Thyroid gland (tissue), 4 donors: Measurements from ENCODE around the gene C6orf47. TPM values are rescaled to one million over a fixed set of nuclear protein-coding genes. Genes with fewer than 3 reads are reported as not detected.

Experiments used
- DNase-seq, 2 donors: peaks; one replicate each; pipeline ENCODE4 v3.0.0-alpha.2; 2019
- H3K27ac ChIP-seq, 3 donors: fragments of 200-600 bp; sonication (generic); 1 replicate in 2 of 3; 2 replicates in 1 of 3; pipeline ENCODE4 v1.5.1; 2016 to 2019; ENCODE audit warnings: mild to moderate bottlenecking in 1 of 3, moderate library complexity in 1 of 3
- H3K27me3 ChIP-seq: fragments of 200-600 bp; sonication (generic); one replicate; pipeline ENCODE4 v1.5.1; 2019
- H3K36me3 ChIP-seq, 2 donors: fragments of 200-600 bp; sonication (generic); one replicate each; pipeline ENCODE4 v1.5.1; 2016 to 2019
- H3K4me1 ChIP-seq, 2 donors: fragments of 200-600 bp; sonication (generic); one replicate each; pipeline ENCODE4 v1.5.1; 2017 to 2019
- H3K4me3 ChIP-seq, 3 donors: fragments of 200-600 bp; sonication (generic); replicated peaks in 1 of 3; 1 replicate in 2 of 3; 2 replicates in 1 of 3; pipeline ENCODE4 v1.5.1; 2016; ENCODE audit warnings: mild to moderate bottlenecking in 1 of 3
- H3K9me3 ChIP-seq: fragments of 200-600 bp; sonication (generic); one replicate; pipeline ENCODE4 v1.5.1; 2017
- POLR2A ChIP-seq, 2 donors: fragments of 450-650 bp; IDR thresholded peaks; one replicate each; pipeline ENCODE4 v1.6.1; 2017; ENCODE audit warnings: antibody characterized with exemption in 2 of 2, mild to moderate bottlenecking in 2 of 2, moderate library complexity in 1 of 2
- WGBS, 2 donors: methylation state at CpG; one replicate each; pipeline ENCODE4 v1.1.5; 2017; 5-methylcytosine and 5-hydroxymethylcytosine counted together
- intact Hi-C: fragments of 100-400 bp; cut with DNase I; formaldehyde crosslinking; loops from one replicate; pipeline ENCODE4 v1.15.1; 2023
- total RNA-seq, 4 donors: library from RNA; depleted of rRNA; stranded (reverse); fragments of >200 nt; gene quantifications; one replicate each; pipeline ENCODE4 v1.2.3, GENCODE V29; 2016
- TF ChIP-seq, protein P1 (sequence below), 6 experiments: fragments of 200-600 bp in 3 of 6; fragments of 450-650 bp in 3 of 6; sonication (generic) in 3 of 6; IDR thresholded peaks; one replicate each; pipeline ENCODE4 v1.5.1; 2016 to 2019; ENCODE audit warnings: antibody characterized with exemption in 6 of 6, mild to moderate bottlenecking in 2 of 6, inconsistent platforms in 1 of 6, moderate library complexity in 1 of 6

Gene C6orf47
- total RNA-seq, 4 donors from 2014 or later, result 23.6 to 32.3 (median 28.7) TPM

DNA sequence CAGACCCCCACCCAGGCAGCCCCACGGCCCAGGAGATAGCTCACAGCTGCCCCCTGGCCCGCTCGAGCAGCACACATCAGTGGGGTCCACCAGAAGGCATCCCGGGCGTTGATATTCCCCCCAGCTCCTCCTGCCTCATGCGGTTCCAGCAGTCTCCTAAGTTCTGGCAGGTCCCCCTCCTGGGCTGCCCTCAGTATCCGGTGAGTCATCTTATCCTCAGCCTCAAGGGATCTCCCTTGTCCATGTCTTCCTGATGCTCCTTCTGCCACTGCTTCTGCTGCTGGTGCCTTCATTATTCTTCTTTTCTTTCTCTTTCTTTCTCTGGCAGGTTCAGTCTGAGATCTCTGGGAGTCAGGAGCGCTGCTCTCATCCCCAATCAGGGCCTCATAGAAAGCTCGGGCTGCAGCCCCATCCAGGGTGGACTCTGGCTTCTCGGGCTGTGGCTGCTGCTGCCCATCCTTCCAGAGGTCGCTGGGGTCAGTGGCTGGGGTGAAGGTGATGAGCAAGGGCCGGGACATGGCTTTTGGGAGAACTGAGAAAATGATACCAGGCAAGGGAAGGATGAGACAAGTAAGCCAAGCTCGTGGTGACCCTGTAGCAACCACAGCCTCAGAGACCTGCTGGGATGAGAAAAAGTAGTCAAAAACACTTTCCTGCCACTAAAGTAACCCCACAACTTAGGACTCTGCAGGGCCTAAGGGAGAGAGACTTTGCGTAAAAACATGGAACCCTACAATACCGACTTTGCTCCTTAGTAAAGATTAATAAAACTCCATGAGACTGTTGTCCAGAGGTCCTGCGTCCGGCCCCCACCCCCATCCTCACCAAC is 3.6 kb upstream of the C6orf47 start:
- peak overlapping the region; percentile 31 to 86 (median 52) for H3K4me3 ChIP-seq
- H3K9me3 ChIP-seq, result no peaks in the 10 kb centered on the region
- peak; percentile 8 to 18 for DNase-seq
- 22 to 27% methylated on average over 17 of the region's 17 CpGs for WGBS, 2 donors
- intact Hi-C loops, result no loop called here
- peaks cover 35 to 37% of the 10 kb centered on the region in 2 donors for H3K4me1 ChIP-seq
- no peaks in the 10 kb centered on the region for H3K27me3 ChIP-seq
- TF ChIP-seq, protein P1, sequence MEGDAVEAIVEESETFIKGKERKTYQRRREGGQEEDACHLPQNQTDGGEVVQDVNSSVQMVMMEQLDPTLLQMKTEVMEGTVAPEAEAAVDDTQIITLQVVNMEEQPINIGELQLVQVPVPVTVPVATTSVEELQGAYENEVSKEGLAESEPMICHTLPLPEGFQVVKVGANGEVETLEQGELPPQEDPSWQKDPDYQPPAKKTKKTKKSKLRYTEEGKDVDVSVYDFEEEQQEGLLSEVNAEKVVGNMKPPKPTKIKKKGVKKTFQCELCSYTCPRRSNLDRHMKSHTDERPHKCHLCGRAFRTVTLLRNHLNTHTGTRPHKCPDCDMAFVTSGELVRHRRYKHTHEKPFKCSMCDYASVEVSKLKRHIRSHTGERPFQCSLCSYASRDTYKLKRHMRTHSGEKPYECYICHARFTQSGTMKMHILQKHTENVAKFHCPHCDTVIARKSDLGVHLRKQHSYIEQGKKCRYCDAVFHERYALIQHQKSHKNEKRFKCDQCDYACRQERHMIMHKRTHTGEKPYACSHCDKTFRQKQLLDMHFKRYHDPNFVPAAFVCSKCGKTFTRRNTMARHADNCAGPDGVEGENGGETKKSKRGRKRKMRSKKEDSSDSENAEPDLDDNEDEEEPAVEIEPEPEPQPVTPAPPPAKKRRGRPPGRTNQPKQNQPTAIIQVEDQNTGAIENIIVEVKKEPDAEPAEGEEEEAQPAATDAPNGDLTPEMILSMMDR (IDR thresholded peaks at IDR 0.05), result no peak
- no peak for TF ChIP-seq POLR2A (IDR thresholded peaks at IDR 0.05)
- H3K36me3 ChIP-seq, result peaks cover 22 to 29% of the 10 kb centered on the region in 2 donors
- peak overlapping the region; percentile 66 to 92 (median 91) for H3K27ac ChIP-seq

DNA sequence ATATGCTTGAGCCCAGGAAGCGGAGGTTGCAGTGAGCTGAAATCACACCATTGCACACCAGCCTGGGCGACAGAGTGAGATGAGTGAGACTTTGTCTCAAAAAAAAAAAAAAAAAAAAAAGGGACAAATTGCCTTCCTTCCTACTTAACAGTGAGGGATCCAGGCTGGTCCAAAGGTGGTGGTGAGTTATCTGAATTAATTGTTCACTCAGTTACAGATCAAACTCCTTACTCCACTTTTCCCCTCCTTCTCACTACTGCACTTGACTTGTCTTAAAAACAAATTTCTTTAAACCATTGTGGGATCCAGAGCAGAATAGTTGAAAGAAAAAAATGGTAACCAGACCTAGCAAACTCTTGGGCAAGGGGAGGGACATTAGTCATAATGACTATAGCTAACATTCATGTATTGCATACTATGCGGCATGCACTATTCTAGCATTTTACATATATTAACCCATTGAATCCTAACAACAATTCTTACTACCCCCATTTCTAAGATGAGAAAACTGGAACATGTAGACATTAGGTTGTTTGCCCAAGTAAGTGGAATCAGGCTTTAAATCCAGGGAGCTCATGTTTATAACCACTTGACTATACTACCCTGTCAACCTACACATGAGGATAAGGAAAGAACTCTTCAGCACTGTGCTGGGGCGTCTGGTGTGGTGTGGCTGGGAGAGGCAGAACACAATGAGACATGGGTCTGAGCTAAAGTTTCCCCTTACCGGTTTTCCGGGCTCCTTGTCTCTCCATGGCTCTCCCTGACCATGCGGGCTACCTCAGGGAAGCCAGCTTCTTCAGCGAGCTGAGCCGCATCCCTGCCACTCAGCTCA is 2.8 kb upstream of the C6orf47 start:
- H3K9me3 ChIP-seq, result no peaks in the 10 kb centered on the region
- no peak for DNase-seq
- peak overlapping the region in 1 of 3 donors; percentile 86 for H3K4me3 ChIP-seq
- H3K4me1 ChIP-seq, result peaks cover 43 to 46% of the 10 kb centered on the region in 2 donors
- H3K27ac ChIP-seq, result peak overlapping the region; percentile 66 to 92 (median 91)
- peaks cover 14 to 21% of the 10 kb centered on the region in 2 donors for H3K36me3 ChIP-seq
- TF ChIP-seq POLR2A (IDR thresholded peaks at IDR 0.05), result no peak
- TF ChIP-seq, protein P1 (IDR thresholded peaks at IDR 0.05), result no peak
- WGBS, 2 donors, result 70 to 76% methylated on average over 8 to 9 of the region's 9 CpGs
- H3K27me3 ChIP-seq, result no peaks in the 10 kb centered on the region
- intact Hi-C loops, result no loop called here

DNA sequence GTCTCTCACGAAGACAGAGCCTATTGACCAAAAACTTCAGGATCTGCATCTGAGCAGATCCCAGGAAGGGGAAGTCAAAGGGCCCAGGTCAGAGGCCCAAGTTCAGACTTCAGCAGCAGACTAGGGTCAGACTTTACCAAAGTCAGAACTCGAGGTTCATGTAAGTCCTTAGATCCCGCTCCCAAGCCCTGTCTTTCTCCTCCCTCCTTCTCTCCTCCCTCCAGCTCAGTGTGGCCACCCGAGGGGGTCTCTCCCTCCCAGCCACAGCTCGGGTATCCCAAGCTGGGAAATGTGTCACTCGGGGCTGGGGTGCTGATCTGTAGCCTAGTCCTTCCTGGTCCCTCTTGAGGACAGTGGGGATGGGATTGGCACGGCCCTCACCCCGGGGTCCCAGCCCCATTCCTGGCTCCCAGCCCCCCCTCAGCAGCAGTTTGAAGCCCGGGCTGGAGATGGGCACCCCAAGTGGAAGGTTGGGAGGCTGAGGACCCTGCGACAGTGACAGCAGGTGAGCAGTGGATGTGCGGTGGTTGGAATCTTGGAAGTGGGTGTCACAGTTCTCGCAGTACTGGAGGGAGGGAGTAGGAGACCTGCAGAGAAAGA is 1.6 kb upstream of the C6orf47 start:
- Histone ChIP-seq H3K27me3 (no peaks in the 10 kb centered on the region), H3K9me3 (no peaks in the 10 kb centered on the region), H3K4me1 (peaks cover 48 to 57% of the 10 kb centered on the region in 2 donors), H3K4me3 (no peak overlapping the region), H3K36me3 (peaks cover 3 to 10% of the 10 kb centered on the region in 2 donors), H3K27ac (no peak overlapping the region)
- intact Hi-C loops, result no loop called here
- WGBS, 2 donors, result 93 to 97% methylated on average over 12 of the region's 12 CpGs
- DNase-seq, result no peak
- no peak for TF ChIP-seq POLR2A (IDR thresholded peaks at IDR 0.05)
- TF ChIP-seq, protein P1 (IDR thresholded peaks at IDR 0.05), result no peak

DNA sequence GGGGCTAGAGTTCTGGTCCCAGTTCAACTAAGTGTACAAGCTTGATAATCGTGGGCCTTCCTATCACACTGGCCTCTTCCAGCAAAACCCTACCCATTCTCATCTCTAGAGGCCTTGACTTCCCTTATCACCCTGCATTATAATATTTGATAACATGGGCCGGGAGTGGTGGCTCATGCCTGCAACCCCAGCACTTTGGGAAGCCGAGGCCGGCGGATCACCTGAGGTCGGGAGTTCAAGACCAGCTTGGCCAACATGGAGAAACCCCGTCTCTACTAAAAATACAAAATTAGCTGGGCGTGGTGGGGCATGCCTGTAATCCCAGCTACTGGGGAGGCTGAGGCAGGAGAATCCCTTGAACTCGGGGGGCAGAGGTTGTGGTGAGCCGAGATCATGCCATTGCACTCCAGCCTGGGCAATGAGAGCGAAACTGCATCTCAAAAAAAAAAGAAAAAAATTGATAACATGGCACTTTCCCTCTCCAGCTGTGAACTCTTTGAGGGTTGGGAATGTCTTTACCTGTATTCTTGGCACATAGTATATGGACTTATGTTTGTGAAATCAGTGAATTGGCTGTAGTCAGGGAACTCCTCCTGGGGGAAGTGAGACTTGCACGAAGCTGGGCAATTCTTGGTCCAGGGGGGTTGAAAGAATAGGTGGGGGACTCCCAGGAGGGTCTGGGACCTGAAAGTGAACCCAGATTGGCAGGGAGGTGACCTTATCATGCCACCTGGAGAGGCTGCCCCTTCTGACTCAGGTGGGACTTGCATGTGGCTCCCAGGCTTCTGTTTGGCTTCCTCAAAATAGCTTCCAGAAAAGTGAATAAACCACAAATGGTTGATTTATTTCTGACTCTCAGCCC is 915 bp upstream of the C6orf47 start:
- TF ChIP-seq POLR2A (IDR thresholded peaks at IDR 0.05), result no peak
- TF ChIP-seq, protein P1 (IDR thresholded peaks at IDR 0.05), result no peak
- Histone ChIP-seq H3K27ac (peak overlapping the region in 2 of 3 donors; percentile 59 to 81), H3K36me3 (peaks cover 0 to 6% of the 10 kb centered on the region in 2 donors), H3K4me3 (no peak overlapping the region), H3K4me1 (peaks cover 41 to 51% of the 10 kb centered on the region in 2 donors), H3K9me3 (no peaks in the 10 kb centered on the region), H3K27me3 (no peaks in the 10 kb centered on the region)
- intact Hi-C loops, result no loop called here
- DNase-seq, result no peak
- 83 to 87% methylated on average over 12 of the region's 12 CpGs for WGBS, 2 donors
